Panc1 (cell line): ENCODE measurements around the gene YIPF5.

Experiments
- POLR2AphosphoS5 ChIP-seq: IDR thresholded peaks from 2 replicates; pipeline ENCODE4 v1.6.1; 2012; ENCODE audit warnings: mild to moderate bottlenecking, low read depth, low read length, moderate library complexity
- REST ChIP-seq, 2 experiments: IDR thresholded peaks; 2 replicates each; pipeline ENCODE4 v1.6.1; 2011 to 2012; ENCODE audit warnings: low read depth in 2 of 2, control low read depth in 1 of 2, low read length in 1 of 2, mild to moderate bottlenecking in 1 of 2, moderate library complexity in 1 of 2; ENCODE audit not compliant: insufficient read depth in 1 of 2
- TCF7L2 ChIP-seq: IDR thresholded peaks from 2 replicates; pipeline ENCODE4 v1.6.1; 2011; ENCODE audit warnings: mild to moderate bottlenecking, low read depth, low read length, inconsistent platforms
- TF ChIP-seq, protein P1 (sequence below): fragments of 450-650 bp; IDR thresholded peaks from 2 replicates; pipeline ENCODE4 v1.5.1; 2017; ENCODE audit warnings: mild to moderate bottlenecking

DNA sequence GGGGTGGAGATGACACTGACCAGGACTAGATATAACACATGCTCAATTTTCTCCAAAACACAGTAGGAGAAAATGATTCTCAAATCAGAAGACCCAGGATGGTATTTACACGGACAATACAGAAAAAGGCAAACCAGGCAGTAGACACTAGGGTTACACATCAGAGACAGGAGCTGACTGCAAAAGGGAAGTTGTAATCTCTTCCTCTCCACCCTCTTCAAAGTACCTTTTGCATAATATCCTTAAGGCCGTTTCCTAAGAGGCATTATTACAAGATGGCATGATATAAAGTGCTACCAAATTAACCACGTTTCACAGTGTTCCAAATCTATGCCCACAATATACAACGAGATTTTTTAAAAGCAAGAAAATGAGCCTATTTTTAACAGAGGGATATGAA, 39.2 kb downstream of the YIPF5 start:
- TF ChIP-seq, protein P1, sequence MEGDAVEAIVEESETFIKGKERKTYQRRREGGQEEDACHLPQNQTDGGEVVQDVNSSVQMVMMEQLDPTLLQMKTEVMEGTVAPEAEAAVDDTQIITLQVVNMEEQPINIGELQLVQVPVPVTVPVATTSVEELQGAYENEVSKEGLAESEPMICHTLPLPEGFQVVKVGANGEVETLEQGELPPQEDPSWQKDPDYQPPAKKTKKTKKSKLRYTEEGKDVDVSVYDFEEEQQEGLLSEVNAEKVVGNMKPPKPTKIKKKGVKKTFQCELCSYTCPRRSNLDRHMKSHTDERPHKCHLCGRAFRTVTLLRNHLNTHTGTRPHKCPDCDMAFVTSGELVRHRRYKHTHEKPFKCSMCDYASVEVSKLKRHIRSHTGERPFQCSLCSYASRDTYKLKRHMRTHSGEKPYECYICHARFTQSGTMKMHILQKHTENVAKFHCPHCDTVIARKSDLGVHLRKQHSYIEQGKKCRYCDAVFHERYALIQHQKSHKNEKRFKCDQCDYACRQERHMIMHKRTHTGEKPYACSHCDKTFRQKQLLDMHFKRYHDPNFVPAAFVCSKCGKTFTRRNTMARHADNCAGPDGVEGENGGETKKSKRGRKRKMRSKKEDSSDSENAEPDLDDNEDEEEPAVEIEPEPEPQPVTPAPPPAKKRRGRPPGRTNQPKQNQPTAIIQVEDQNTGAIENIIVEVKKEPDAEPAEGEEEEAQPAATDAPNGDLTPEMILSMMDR = no peak
- TF ChIP-seq REST (IDR thresholded peaks at IDR 0.05; ENCODE audit: insufficient read depth in 1 of 2, low read depth in 2 of 2, low read length in 1 of 2) (no peak), TCF7L2 (no peak), POLR2AphosphoS5 (no peak)
